OCI-LY3 (cell line): Measurements from ENCODE around the gene OR51E1.
A peak's percentile ranks its signal among the peaks of the same experiment; 100 is the strongest.

Experiments used
- H2AFZ ChIP-seq: fragments of 200-600, 300-600 bp; shearing (Covaris generic); 2 replicates; pipeline ENCODE4 v1.6.0; 2014; ENCODE audit warnings: antibody characterized with exemption, low read depth, low read length
- H3K27ac ChIP-seq: fragments of 200-600, 300-600 bp; sonication (generic); 2 replicates; pipeline ENCODE4 v1.5.1; 2014; ENCODE audit warnings: mild to moderate bottlenecking, low read length, moderate library complexity, mixed read lengths
- H3K27me3 ChIP-seq: fragments of 200-600, 300-600 bp; sonication (generic); 2 replicates; pipeline ENCODE4 v1.6.1; 2014; ENCODE audit warnings: low read depth, low read length, mixed read lengths
- H3K36me3 ChIP-seq: fragments of 200-600, 300-600 bp; sonication (generic); replicated peaks from 2 replicates; pipeline ENCODE3; 2014; ENCODE audit warnings: low read depth, low read length, mixed read lengths
- H3K4me1 ChIP-seq: fragments of 300-600, 200-600 bp; sonication (generic); 2 replicates; pipeline ENCODE4 v1.6.1; 2014; ENCODE audit warnings: low read length, mixed read lengths
- H3K4me2 ChIP-seq: fragments of 200-600, 300-600 bp; sonication (generic); 2 replicates; pipeline ENCODE4 v1.6.1; 2014; ENCODE audit warnings: low read length, mixed read lengths
- H3K4me3 ChIP-seq: fragments of 300-600, 200-600 bp; sonication (generic); 2 replicates; pipeline ENCODE4 v1.5.1; 2014; ENCODE audit warnings: antibody characterized with exemption, mild to moderate bottlenecking, low read length, moderate library complexity
- H3K79me2 ChIP-seq: fragments of 300-600, 200-600 bp; shearing (Covaris generic); 2 replicates; pipeline ENCODE4 v1.6.1; 2014; ENCODE audit warnings: mild to moderate bottlenecking, low read length, mixed read lengths
- H3K9ac ChIP-seq: fragments of 300-600, 200-600 bp; shearing (Covaris generic); 2 replicates; pipeline ENCODE4 v1.6.0; 2014; ENCODE audit warnings: mild to moderate bottlenecking, low read length, moderate library complexity
- H3K9me3 ChIP-seq: fragments of 200-600, 300-600 bp; shearing (Covaris generic); 2 replicates; pipeline ENCODE4 v1.6.1; 2014; ENCODE audit warnings: low read length, mixed read lengths; ENCODE audit not compliant: insufficient read depth
- H4K20me1 ChIP-seq: fragments of 200-600, 300-600 bp; sonication (generic); 2 replicates; pipeline ENCODE4 v1.6.1; 2016; ENCODE audit warnings: low read length, mixed read lengths; ENCODE audit not compliant: insufficient read depth
- CTCF ChIP-seq: fragments of 200-600, 300-600 bp; sonication (generic); IDR thresholded peaks from 2 replicates; pipeline ENCODE4 v1.5.1; 2014; ENCODE audit warnings: antibody characterized with exemption, low read length, low read depth
- EZH2phosphoT487 ChIP-seq: fragments of 200-600 bp; shearing (Covaris generic); IDR thresholded peaks from 2 replicates; pipeline ENCODE4 v1.6.1; 2018; ENCODE audit warnings: antibody characterized with exemption, mixed run types, low read depth

OR51E1 gene

GRCh38 chr11:4699697-4700435 lies 56.1 kb downstream of the OR51E1 start:
- H3K27ac ChIP-seq, result peak overlapping the region; percentile 21; the same call in 1 of the 2 replicates
- no peaks in the 10 kb centered on the region for H4K20me1 ChIP-seq
- no peaks in the 10 kb centered on the region for H3K36me3 ChIP-seq
- no peak overlapping the region; the same call in 1 of the 2 replicates for H3K4me2 ChIP-seq
- H3K9me3 ChIP-seq, result no peaks in the 10 kb centered on the region
- no peak for TF ChIP-seq CTCF
- H3K4me3 ChIP-seq, result no peak overlapping the region
- H3K4me1 ChIP-seq, result peaks cover 28% of the 10 kb centered on the region
- no peak overlapping the region for H3K9ac ChIP-seq
- no peaks in the 10 kb centered on the region for H3K79me2 ChIP-seq
- no peak overlapping the region for H2AFZ ChIP-seq
- no peaks in the 10 kb centered on the region; the same call in 1 of the 2 replicates for H3K27me3 ChIP-seq

- TF ChIP-seq EZH2phosphoT487 (no peak), CTCF (no peak)
- no peak overlapping the region for H3K4me3 ChIP-seq
- no peak overlapping the region for H2AFZ ChIP-seq
- H3K27ac ChIP-seq, result no peak overlapping the region
- H3K4me2 ChIP-seq, result no peak overlapping the region
- H3K9me3 ChIP-seq, result no peaks in the 10 kb centered on the region
- H3K36me3 ChIP-seq, result no peaks in the 10 kb centered on the region
- H3K9ac ChIP-seq, result no peak overlapping the region
- no peaks in the 10 kb centered on the region for H3K79me2 ChIP-seq
- peaks cover 28% of the 10 kb centered on the region for H3K4me1 ChIP-seq
- H4K20me1 ChIP-seq, result no peaks in the 10 kb centered on the region
- no peaks in the 10 kb centered on the region; the same call in 1 of the 2 replicates for H3K27me3 ChIP-seq
Observed at GRCh38 chr11:4700436-4700820, 56.6 kb downstream of the OR51E1 start.

GRCh38 chr11:4704054-4704789 lies 60.4 kb downstream of the OR51E1 start, which contains the start of gene MMP26:
MMP26 (plus strand) TSS chr11:4704784.
- Histone ChIP-seq H3K27ac (peak within 1 kb of the TSS; percentile 52), H3K27me3 (no peaks in the 10 kb centered on the region), H2AFZ (peak within 1 kb of the TSS; percentile 84), H3K79me2 (no peaks in the 10 kb centered on the region), H3K36me3 (no peaks in the 10 kb centered on the region), H3K4me3 (0 out of 2 replicates have a peak within 1 kb of the TSS, but pooled peaks have one; percentile 2), H3K9ac (no peak within 1 kb of the TSS; the same call in 1 of the 2 replicates), H3K4me1 (peaks cover 27% of the 10 kb centered on the region), H3K4me2 (peak within 1 kb of the TSS; percentile 53), H4K20me1 (no peaks in the 10 kb centered on the region), H3K9me3 (no peaks in the 10 kb centered on the region)
- no peak for TF ChIP-seq CTCF
- no peak for TF ChIP-seq EZH2phosphoT487

GRCh38 chr11:4704790-4705334 lies 61.1 kb downstream of the OR51E1 start:
- Histone ChIP-seq H3K9ac (no peak overlapping the region), H3K27me3 (no peaks in the 10 kb centered on the region), H3K9me3 (no peaks in the 10 kb centered on the region), H3K4me1 (peaks cover 21% of the 10 kb centered on the region), H3K4me2 (peak overlapping the region; percentile 53), H3K79me2 (no peaks in the 10 kb centered on the region), H4K20me1 (no peaks in the 10 kb centered on the region), H3K27ac (peak overlapping the region; percentile 52), H3K4me3 (no peak overlapping the region), H3K36me3 (no peaks in the 10 kb centered on the region), H2AFZ (no peak overlapping the region)
- TF ChIP-seq EZH2phosphoT487, result no peak
- TF ChIP-seq CTCF, result no peak
